Measurements from ENCODE around the gene MGLL.

Gene MGLL

DNA sequence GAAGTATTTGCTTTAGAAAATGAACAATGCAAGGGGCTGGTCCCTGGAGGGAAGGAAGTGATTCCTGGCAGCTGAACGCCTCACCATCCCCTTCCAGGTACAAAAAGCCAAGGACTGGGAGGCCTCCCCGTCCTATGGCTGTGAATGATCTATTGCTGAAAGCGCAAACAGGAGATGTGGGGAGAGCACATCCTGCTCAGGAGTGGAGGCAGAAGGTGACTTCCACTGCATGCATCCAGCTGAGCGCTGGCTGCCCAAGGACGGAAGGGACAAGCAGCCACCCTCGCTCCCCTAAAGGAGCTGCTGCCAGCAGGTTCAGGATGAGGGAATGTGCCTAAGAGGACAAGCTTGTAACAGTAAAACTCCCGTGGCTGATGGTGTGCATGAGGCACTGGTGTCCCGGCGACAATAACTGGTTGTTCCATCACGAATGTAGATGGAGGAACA, 108.2 kb downstream of the MGLL start:
- in situ Hi-C loops (cut with HindIII; ENCODE audit: low sequenced_read_pairs) = loop anchor here (25.0 kb wide), 1 partner anchor 123 kb away; no protein-coding TSS in a partner anchor

- in situ Hi-C loops (cut with HindIII; ENCODE audit: low sequenced_read_pairs) = loop anchor here (25.0 kb wide), 1 partner anchor 124 kb away; no protein-coding TSS in a partner anchor
Measured at GRCh38 chr3:127712881-127713771, 109.2 kb downstream of the MGLL start.

DNA sequence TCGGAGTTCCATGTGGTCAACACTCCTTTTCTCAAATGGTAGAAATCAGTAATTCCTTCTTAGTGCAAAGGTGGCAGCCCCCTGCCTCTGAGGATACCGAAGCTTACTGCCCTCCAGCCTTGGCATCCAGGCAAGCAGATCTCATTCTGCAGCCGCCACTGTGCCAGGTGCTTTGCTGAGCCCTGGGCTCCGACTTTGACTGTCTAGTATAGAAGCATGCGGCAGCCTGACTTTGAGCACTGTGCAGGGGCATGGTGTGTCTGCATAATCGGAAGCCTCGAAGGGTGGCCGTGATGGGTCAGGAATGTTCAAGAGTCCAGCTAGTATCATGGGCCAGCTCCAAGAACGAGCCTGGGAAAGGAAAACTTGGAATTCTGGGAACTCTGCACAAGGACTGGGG, 109.9 kb downstream of the MGLL start:
- in situ Hi-C loops (cut with HindIII; ENCODE audit: low sequenced_read_pairs) = loop anchor here (25.0 kb wide), 1 partner anchor 125 kb away; no protein-coding TSS in a partner anchor

DNA sequence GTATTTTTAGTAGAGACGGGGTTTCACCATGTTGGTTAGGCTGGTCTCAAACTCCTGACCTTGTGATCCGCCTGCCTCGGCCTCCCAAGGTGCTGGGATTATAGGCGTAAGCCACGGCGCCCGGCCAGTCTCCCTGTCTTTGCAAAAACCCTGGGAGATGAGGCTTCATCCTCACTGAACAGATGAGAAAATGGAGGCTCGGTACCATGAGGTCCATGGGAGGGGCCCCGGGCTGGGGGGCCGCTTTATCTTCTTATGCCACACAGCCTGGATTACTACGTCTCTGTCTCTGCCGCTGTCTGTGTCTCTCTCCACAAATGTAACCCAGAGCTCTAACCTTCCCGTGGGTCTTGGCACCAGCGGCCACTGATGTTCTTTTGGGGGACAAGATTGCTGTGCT, 110.4 kb downstream of the MGLL start:
- in situ Hi-C loops (cut with HindIII; ENCODE audit: low sequenced_read_pairs) = loop anchor here (25.0 kb wide), 1 partner anchor 125 kb away; no protein-coding TSS in a partner anchor

GRCh38 chr3:127711021-127711695, 111.2 kb downstream of the MGLL start:
- in situ Hi-C loops (cut with HindIII; ENCODE audit: low sequenced_read_pairs) = loop anchor here (25.0 kb wide), 1 partner anchor 126 kb away; no protein-coding TSS in a partner anchor

DNA sequence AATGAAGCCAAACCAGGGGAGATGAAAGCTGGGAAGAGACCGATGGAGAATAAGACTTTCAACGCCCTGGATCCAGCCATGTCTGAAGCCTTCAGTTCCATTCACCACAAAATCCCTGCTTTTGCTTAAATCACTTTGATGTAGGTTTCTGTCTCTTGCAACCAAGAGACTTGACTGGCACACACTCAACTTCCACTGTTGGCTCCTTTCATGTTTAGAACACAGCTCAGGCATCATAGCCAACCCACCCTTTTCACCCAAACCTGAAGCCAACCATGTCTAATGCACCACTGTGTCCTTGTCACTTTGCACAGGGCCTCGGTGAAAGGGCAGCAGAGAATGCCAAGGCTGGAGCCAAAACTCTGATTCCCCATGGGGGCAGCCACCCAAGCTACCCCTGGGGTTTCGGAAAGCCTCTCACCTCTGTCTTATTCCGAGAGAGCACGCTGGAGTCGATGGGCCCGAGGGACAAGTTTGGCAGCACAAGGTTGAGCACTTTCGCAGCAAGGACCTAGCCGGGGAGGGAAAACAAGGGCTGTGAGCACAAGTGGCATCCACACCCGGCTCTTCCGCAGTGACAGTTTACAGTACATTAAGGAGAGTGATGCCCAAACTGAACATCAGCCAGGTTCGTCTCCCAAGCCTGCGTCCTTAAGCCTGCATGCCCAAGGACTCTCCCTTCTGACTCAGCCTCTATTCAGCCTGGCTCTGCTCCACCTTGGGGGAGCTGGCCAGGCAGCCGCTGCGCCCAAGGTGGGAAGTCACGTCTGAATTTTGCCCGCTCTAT, 112.0 kb downstream of the MGLL start:
- in situ Hi-C loops (cut with HindIII; ENCODE audit: low sequenced_read_pairs) = loop anchor here (25.0 kb wide), 1 partner anchor 127 kb away; no protein-coding TSS in a partner anchor

DNA sequence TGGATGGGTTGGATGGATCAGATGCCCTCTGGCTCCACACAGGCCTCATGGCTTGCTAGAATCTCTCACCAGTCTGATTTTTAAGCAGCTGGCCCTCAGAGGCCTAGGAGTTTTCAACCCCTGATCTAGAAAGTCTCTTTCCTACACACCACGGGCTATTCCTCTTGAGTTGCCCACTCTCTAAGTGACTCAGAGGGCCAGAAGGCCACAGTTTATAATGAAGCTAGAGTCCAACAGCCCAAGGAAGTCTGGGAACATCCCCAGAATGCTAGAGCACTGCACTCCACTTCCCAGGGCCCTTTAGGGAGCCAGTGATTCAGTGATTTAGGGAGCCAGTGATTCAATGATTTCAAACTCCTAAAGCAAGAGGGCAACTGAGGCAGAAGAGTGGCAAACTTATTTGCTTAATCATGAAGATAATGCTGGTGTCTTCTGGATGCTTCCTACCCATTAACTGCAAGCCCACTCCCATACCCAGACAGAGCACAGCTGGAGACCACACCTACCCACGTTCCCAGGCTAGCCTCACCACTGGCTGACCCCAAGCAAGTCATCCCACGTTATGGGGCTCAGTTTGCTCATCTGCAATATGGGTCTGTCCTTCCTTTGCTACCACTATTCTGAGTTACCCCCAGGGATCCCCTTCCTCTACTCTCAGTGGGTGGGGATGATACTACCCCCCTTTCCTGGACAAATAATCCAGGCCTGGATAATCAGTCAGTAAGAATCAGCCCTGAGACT, 112.8 kb downstream of the MGLL start:
- in situ Hi-C loops (cut with HindIII; ENCODE audit: low sequenced_read_pairs) = loop anchor here (25.0 kb wide), 1 partner anchor 128 kb away; no protein-coding TSS in a partner anchor

DNA sequence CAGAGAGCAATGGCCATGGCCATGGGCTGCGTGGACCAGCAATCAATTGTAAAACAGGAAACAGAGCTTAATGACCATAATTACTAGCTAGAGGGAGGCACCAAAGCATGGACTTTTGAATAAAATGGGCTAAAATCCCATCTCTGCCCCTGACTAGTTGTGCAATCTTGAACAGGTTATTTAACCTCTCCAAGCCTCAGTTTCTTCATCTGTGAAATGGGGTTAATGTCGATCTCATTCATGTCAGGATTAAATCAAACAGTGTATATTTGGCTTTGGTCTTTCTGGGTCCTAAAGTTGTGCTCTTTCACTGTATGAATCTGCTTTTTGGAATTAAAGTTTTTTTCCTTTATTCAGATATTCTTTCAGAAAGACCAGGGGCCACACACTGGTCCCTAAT, 113.5 kb downstream of the MGLL start:
- in situ Hi-C loops (cut with HindIII; ENCODE audit: low sequenced_read_pairs) = loop anchor here (25.0 kb wide), 1 partner anchor 128 kb away; no protein-coding TSS in a partner anchor

- in situ Hi-C loops (cut with HindIII; ENCODE audit: low sequenced_read_pairs) = loop anchor here (25.0 kb wide), 1 partner anchor 129 kb away; no protein-coding TSS in a partner anchor
Measured at GRCh38 chr3:127707851-127708411, 114.4 kb downstream of the MGLL start.

GRCh38 chr3:127706785-127707351, 115.4 kb downstream of the MGLL start:
- in situ Hi-C loops (cut with HindIII; ENCODE audit: low sequenced_read_pairs) = loop anchor here (25.0 kb wide), 1 partner anchor 130 kb away; no protein-coding TSS in a partner anchor

- in situ Hi-C loops (cut with HindIII; ENCODE audit: low sequenced_read_pairs) = loop anchor here (25.0 kb wide), 1 partner anchor 131 kb away; no protein-coding TSS in a partner anchor
Measured at GRCh38 chr3:127706312-127706711, 116.0 kb downstream of the MGLL start.

- in situ Hi-C loops (cut with HindIII; ENCODE audit: low sequenced_read_pairs) = loop anchor here (25.0 kb wide), 1 partner anchor 132 kb away; no protein-coding TSS in a partner anchor
Measured at GRCh38 chr3:127704840-127705239, 117.5 kb downstream of the MGLL start.

DNA sequence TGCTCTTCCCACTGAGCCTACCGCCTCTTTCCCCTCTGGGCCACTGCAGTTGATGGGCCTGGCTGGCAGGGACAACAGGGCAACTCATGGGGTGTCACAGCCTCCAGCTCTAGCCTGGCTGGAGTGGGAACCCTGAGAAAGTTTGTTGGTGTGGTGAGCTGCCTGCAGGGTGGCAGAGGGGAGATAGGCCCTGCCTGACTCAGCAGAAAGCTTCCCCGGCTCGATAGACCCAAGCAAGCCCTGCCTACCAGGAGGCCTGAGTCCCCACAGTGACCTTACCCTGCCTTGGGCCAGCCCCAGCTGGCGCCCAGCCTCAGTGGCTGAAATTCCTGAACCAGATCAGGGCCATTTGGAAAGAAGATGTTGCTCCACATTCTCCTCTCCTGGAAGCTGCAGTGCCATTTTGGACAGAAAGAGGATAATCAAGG, 120.2 kb downstream of the MGLL start:
- in situ Hi-C loops (cut with HindIII; ENCODE audit: low sequenced_read_pairs) = loop anchor here (25.0 kb wide), 1 partner anchor 135 kb away; no protein-coding TSS in a partner anchor

DNA sequence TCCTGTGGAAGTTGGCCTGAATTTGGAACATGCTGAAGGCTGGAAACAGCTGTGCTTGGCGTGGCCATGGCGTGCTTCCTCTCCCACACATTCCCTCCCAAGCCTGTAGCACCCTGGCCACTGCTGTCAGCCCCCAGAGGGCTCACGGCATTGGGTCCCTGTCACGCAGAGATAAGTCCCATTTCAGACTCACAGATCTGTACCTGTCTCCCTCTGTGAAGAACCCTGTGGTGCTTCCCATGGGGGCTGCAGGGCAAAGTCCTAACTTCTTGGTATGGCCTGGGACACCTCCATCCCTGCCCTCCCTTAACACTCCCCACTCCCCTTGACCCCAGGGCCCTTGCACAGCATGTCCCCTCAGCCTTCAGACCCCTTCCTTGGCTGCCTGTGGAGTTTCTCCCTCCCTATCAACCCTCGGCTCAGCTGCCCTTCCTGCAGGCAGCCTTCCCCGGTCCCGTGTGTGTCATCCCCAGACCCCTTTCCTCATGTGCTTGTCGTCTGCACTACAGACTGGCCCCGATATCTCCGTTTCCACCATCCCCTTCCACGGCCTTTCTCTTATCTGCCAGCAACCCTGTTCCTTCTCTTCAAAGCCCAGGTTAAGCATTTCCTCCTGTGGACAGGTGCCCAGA, 120.9 kb downstream of the MGLL start:
- in situ Hi-C loops (cut with HindIII; ENCODE audit: low sequenced_read_pairs) = loop anchor here (25.0 kb wide), 1 partner anchor 136 kb away; no protein-coding TSS in a partner anchor

DNA sequence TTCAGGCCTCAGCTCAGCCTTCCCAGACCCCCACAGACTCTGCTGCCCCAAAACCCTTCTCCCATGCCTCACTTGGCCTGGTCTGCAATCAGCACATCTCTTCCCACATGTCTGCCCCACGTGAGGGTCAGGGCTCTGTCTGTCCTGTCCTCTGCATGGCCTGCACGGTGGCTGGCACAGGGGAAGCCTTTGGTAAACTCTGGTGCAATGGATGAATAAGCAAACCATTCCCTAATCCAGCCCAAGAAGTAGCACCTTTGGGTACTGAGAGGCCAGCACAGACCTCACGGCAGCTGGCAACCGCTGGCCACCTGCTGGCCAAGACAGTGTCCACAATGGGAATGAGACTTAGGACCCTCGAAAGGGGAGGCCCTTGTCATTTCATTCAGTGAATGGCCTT, 121.9 kb downstream of the MGLL start:
- in situ Hi-C loops (cut with HindIII; ENCODE audit: low sequenced_read_pairs) = loop anchor here (25.0 kb wide), 1 partner anchor 137 kb away; no protein-coding TSS in a partner anchor

GRCh38 chr3:127699416-127700300, 122.7 kb downstream of the MGLL start:
- in situ Hi-C loops (cut with HindIII; ENCODE audit: low sequenced_read_pairs) = loop anchor here (25.0 kb wide), 1 partner anchor 138 kb away; no protein-coding TSS in a partner anchor

All from DLD1 (cell line).